Ishikawa (cell line): Measurements from ENCODE around the gene GARIN1A.

ENCODE experiments used
- CEBPB ChIP-seq: IDR thresholded peaks from 2 replicates; pipeline ENCODE4 v1.6.1; 2012
- EGR1 ChIP-seq: IDR thresholded peaks from 2 replicates; pipeline ENCODE4 v1.6.1; 2012
- EP300 ChIP-seq: IDR thresholded peaks from 2 replicates; pipeline ENCODE4 v1.6.1; 2012; ENCODE audit warnings: borderline replicate concordance
- FOXM1 ChIP-seq: IDR thresholded peaks from 2 replicates; pipeline ENCODE4 v1.6.1; 2012; ENCODE audit warnings: low read depth, borderline replicate concordance
- RAD21 ChIP-seq: IDR thresholded peaks from 2 replicates; pipeline ENCODE4 v1.6.1; 2012; ENCODE audit warnings: low read depth
- REST ChIP-seq: IDR thresholded peaks from 2 replicates; pipeline ENCODE4 v1.6.1; 2012; ENCODE audit warnings: low read depth, mild to moderate bottlenecking
- TAF1 ChIP-seq: IDR thresholded peaks from 2 replicates; pipeline ENCODE4 v1.6.1; 2012; ENCODE audit warnings: low read depth, mild to moderate bottlenecking
- TEAD4 ChIP-seq: IDR thresholded peaks from 2 replicates; pipeline ENCODE4 v1.6.1; 2012
- ZBTB7A ChIP-seq: IDR thresholded peaks from 2 replicates; pipeline ENCODE4 v1.6.1; 2012; ENCODE audit warnings: low read depth
- TF ChIP-seq, protein P1 (sequence below): IDR thresholded peaks from 2 replicates; pipeline ENCODE4 v1.6.1; 2012

DNA sequence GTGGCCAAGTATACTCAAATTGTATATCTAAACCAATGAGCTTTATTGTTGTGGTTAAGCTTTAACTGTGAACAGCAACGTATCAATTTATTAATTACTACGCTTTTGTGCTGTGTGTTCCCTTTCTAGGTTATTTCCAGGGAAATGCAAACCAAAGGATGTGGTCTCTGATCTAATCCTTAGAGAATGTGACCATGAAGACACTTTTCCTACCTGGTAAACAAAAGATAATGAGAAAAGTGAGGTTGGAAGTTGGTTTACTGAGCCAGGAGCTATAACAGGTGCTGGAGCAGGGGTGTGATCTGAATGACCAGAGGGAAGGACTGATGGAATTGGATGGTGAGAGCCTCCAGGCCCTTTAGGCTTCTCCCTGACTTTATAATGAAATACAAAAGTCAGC, 41.7 kb downstream of the GARIN1A start:
- TF ChIP-seq TAF1 (no peak), RAD21 (no peak), FOXM1 (no peak), CEBPB (no peak), ZBTB7A (no peak), REST (no peak), TEAD4 (no peak), EGR1 (no peak), EP300 (no peak)
- TF ChIP-seq, protein P1, sequence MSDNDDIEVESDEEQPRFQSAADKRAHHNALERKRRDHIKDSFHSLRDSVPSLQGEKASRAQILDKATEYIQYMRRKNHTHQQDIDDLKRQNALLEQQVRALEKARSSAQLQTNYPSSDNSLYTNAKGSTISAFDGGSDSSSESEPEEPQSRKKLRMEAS: no peak
